Activated B cell treated with CpG ODN at 0.5 μM for 24 hours (primary cell): ENCODE results near the gene EGLN1. TPM values are rescaled to one million over a fixed set of nuclear protein-coding genes. Genes with fewer than 3 reads are reported as not detected.

Experiments used
- ATAC-seq: fragments of 200-7000 bp; cut with Tn5 transposase; one replicate; pipeline ENCODE4 v1.10.0; 2021; ENCODE audit warnings: low read depth, mild to moderate bottlenecking, moderate library complexity
- CTCF ChIA-PET: fragments of 350-600 bp; sonication (Branson Sonifier 250); formaldehyde crosslinking; loops from one replicate; lab custom pipeline; 2021; ENCODE audit warnings: antibody characterized with exemption; lab: Charles Lee
- POLR2A ChIA-PET: fragments of 350-600 bp; sonication (Branson Sonifier 250); formaldehyde crosslinking; loops from one replicate; lab custom pipeline; 2021; ENCODE audit warnings: antibody characterized with exemption; lab: Charles Lee
- DNase-seq: peaks from one replicate; pipeline ENCODE4 v3.0.0; 2022
- H3K27ac Mint-ChIP-seq: one replicate; pipeline ENCODE4 v1.8.0; 2020; ENCODE audit warnings: mixed read lengths
- H3K27me3 Mint-ChIP-seq: one replicate; pipeline ENCODE4 v1.8.0; 2021; ENCODE audit warnings: mixed read lengths
- H3K36me3 Mint-ChIP-seq: one replicate; pipeline ENCODE4 v1.8.0; 2021; ENCODE audit warnings: low read depth, mixed read lengths
- H3K4me1 Mint-ChIP-seq: one replicate; pipeline ENCODE4 v1.8.0; 2021; ENCODE audit warnings: mixed read lengths
- H3K4me3 Mint-ChIP-seq: one replicate; pipeline ENCODE4 v1.8.0; 2020; ENCODE audit warnings: mild to moderate bottlenecking, mixed read lengths
- H3K9me3 Mint-ChIP-seq: one replicate; pipeline ENCODE4 v1.8.0; 2020; ENCODE audit warnings: mixed read lengths
- CTCF ChIP-seq: fragments of 200-600 bp; IDR thresholded peaks from one replicate; pipeline ENCODE4 v1.8.0; 2022; ENCODE audit warnings: antibody characterized with exemption, mild to moderate bottlenecking
- intact Hi-C: fragments of 100-400 bp; cut with micrococcal nuclease; formaldehyde crosslinking; loops from one replicate; pipeline ENCODE4 v1.15.1; 2024
- total RNA-seq: library from RNA; stranded (reverse); gene quantifications from 2 replicates; pipeline ENCODE4 v1.2.3, GENCODE V29; 2022

Gene EGLN1
- total RNA-seq, 1 donor from 2014 or later = 15.6 TPM

GRCh38 chr1:231414260-231415016 is 7.6 kb downstream of the EGLN1 start:
- no peaks in the 10 kb centered on the region for H3K27me3 Mint-ChIP-seq
- H3K27ac Mint-ChIP-seq = no peak overlapping the region
- CTCF ChIA-PET = interaction anchor here (0.5 kb wide), 1 partner anchor 19 kb away, joined by 4 read pairs; no protein-coding TSS in a partner anchor
- H3K9me3 Mint-ChIP-seq = no peaks in the 10 kb centered on the region
- H3K4me1 Mint-ChIP-seq = peaks cover 58% of the 10 kb centered on the region
- ATAC-seq (no peak), DNase-seq (no peak)
- H3K36me3 Mint-ChIP-seq = peaks cover 31% of the 10 kb centered on the region
- H3K4me3 Mint-ChIP-seq = no peak overlapping the region
- POLR2A ChIA-PET = no interaction called here
- TF ChIP-seq CTCF = no peak
- intact Hi-C loops = loop anchor here (1.0 kb wide), 1 partner anchor 8 kb away; the partner anchor contains the start of gene EGLN1

- ChIA-PET CTCF (interaction anchor here (0.5 kb wide), 1 partner anchor 19 kb away, joined by 4 read pairs; no protein-coding TSS in a partner anchor), POLR2A (no interaction called here)
- DNase-seq (no peak), ATAC-seq (no peak)
- Mint-ChIP-seq H3K4me3 (no peak overlapping the region), H3K36me3 (peaks cover 31% of the 10 kb centered on the region), H3K27ac (no peak overlapping the region), H3K27me3 (no peaks in the 10 kb centered on the region), H3K4me1 (peaks cover 51% of the 10 kb centered on the region), H3K9me3 (no peaks in the 10 kb centered on the region)
- TF ChIP-seq CTCF = no peak
- intact Hi-C loops = loop anchor here (1.0 kb wide), 1 partner anchor 9 kb away; the partner anchor contains the start of gene EGLN1
Measured at GRCh38 chr1:231413749-231414082, 8.4 kb downstream of the EGLN1 start.

GRCh38 chr1:231411036-231411531 is 11.0 kb downstream of the EGLN1 start:
- intact Hi-C loops = no loop called here
- ATAC-seq (no peak), DNase-seq (no peak)
- ChIA-PET CTCF (no interaction called here), POLR2A (interaction anchor here (1.2 kb wide), 1 partner anchor 9 kb away, joined by 4 read pairs; no protein-coding TSS in a partner anchor)
- no peaks in the 10 kb centered on the region for H3K27me3 Mint-ChIP-seq
- peaks cover 28% of the 10 kb centered on the region for H3K4me1 Mint-ChIP-seq
- peaks cover 25% of the 10 kb centered on the region for H3K36me3 Mint-ChIP-seq
- no peaks in the 10 kb centered on the region for H3K9me3 Mint-ChIP-seq
- H3K27ac Mint-ChIP-seq = no peak overlapping the region
- no peak overlapping the region for H3K4me3 Mint-ChIP-seq
- TF ChIP-seq CTCF = no peak

- no peaks in the 10 kb centered on the region for H3K27me3 Mint-ChIP-seq
- no peaks in the 10 kb centered on the region for H3K9me3 Mint-ChIP-seq
- TF ChIP-seq CTCF = no peak
- peaks cover 26% of the 10 kb centered on the region for H3K4me1 Mint-ChIP-seq
- no peak overlapping the region for H3K4me3 Mint-ChIP-seq
- ATAC-seq (no peak), DNase-seq (no peak)
- ChIA-PET POLR2A (interaction anchor here (1.2 to 1.4 kb wide), 2 partner anchors 10 to 12 kb away, joined by 4 to 5 read pairs; partner anchors contain the start of gene EGLN1), CTCF (no interaction called here)
- H3K36me3 Mint-ChIP-seq = peaks cover 22% of the 10 kb centered on the region
- no peak overlapping the region for H3K27ac Mint-ChIP-seq
- intact Hi-C loops = no loop called here
Measured at GRCh38 chr1:231410036-231410612, 12.0 kb downstream of the EGLN1 start.

GRCh38 chr1:231408528-231409094 is 13.5 kb downstream of the EGLN1 start:
- no peak overlapping the region for H3K4me3 Mint-ChIP-seq
- POLR2A ChIA-PET = interaction anchor here (1.4 kb wide), 1 partner anchor 13 kb away, joined by 5 read pairs; the partner anchor contains the start of gene EGLN1
- intact Hi-C loops = no loop called here
- peaks cover 17% of the 10 kb centered on the region for H3K4me1 Mint-ChIP-seq
- CTCF ChIA-PET = no interaction called here
- DNase-seq = no peak
- no peak for TF ChIP-seq CTCF
- H3K9me3 Mint-ChIP-seq = no peaks in the 10 kb centered on the region
- ATAC-seq = no peak
- peaks cover 15% of the 10 kb centered on the region for H3K36me3 Mint-ChIP-seq
- H3K27me3 Mint-ChIP-seq = no peaks in the 10 kb centered on the region
- no peak overlapping the region for H3K27ac Mint-ChIP-seq
